ENCODE results near the gene ARL13B. TPM values are rescaled to one million over a fixed set of nuclear protein-coding genes. Genes with fewer than 3 reads are reported as not detected.
A peak's percentile ranks its signal among the peaks of the same experiment; 100 is the strongest.

ARL13B gene
- total RNA-seq, 1 donor from 2014 or later: 12.1 TPM

DNA sequence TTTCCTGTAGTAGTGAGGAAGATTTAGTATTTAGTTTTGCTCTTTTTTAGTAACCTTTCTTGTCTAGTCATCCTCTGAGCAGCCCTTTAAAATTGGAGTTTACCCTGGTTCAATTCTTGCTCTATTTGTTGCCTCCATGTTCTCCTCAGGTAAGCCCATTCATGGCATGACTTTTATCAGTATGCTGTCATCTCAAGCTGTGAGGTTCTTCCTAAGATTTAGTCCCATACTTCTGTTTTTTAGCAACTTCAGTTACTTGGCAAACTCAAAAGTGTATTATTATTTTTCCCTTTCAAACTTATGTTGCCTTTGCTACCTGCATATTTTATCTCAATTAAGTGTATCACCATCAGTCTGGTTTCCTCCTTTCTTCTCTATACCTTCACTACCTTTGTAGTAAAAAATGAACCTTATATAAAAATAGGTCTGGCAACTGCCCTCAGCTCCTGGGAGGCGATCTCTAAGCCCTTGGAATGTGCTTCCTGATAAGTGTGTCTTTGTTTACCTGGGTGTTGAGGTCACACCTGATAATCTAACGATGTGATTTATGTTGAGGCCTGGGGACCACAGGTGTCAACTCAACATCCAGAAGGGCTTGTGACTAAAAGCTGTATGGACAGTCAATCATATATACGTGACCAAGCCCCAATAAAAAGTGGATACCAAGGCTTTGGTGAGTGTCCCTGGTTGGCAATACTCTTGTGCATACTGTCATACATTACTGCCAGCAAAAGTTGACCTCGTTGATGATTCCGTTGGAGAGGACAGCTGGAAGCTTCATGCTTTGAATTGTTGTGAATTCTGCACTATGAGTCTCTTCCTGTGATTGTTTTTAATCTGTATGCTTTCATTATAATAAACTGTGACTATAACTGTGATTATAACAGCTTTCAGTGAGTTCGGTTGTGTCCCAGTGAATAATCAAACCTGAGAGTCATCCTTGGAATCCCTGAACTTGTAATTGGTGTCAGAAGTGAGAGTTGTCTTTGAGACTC lies 86.8 kb downstream of the ARL13B start:
- no peak overlapping the region for H3K4me3 Mint-ChIP-seq (ENCODE audit: unreplicated experiment)
- TF ChIP-seq, protein P1, sequence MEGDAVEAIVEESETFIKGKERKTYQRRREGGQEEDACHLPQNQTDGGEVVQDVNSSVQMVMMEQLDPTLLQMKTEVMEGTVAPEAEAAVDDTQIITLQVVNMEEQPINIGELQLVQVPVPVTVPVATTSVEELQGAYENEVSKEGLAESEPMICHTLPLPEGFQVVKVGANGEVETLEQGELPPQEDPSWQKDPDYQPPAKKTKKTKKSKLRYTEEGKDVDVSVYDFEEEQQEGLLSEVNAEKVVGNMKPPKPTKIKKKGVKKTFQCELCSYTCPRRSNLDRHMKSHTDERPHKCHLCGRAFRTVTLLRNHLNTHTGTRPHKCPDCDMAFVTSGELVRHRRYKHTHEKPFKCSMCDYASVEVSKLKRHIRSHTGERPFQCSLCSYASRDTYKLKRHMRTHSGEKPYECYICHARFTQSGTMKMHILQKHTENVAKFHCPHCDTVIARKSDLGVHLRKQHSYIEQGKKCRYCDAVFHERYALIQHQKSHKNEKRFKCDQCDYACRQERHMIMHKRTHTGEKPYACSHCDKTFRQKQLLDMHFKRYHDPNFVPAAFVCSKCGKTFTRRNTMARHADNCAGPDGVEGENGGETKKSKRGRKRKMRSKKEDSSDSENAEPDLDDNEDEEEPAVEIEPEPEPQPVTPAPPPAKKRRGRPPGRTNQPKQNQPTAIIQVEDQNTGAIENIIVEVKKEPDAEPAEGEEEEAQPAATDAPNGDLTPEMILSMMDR (IDR thresholded peaks at IDR 0.05; ENCODE audit: partially characterized antibody, unreplicated experiment): no peak
- no peak overlapping the region for H3K27ac Mint-ChIP-seq (ENCODE audit: unreplicated experiment)
- H3K9me3 Mint-ChIP-seq (ENCODE audit: unreplicated experiment): peaks cover 6% of the 10 kb centered on the region
- H3K27me3 Mint-ChIP-seq (ENCODE audit: unreplicated experiment): peaks cover 4% of the 10 kb centered on the region
- peaks cover 8% of the 10 kb centered on the region for H3K4me1 Mint-ChIP-seq (ENCODE audit: low read depth, unreplicated experiment)
- peaks cover 8% of the 10 kb centered on the region for H3K36me3 Mint-ChIP-seq (ENCODE audit: unreplicated experiment)
- DNase-seq: no peak

DNA sequence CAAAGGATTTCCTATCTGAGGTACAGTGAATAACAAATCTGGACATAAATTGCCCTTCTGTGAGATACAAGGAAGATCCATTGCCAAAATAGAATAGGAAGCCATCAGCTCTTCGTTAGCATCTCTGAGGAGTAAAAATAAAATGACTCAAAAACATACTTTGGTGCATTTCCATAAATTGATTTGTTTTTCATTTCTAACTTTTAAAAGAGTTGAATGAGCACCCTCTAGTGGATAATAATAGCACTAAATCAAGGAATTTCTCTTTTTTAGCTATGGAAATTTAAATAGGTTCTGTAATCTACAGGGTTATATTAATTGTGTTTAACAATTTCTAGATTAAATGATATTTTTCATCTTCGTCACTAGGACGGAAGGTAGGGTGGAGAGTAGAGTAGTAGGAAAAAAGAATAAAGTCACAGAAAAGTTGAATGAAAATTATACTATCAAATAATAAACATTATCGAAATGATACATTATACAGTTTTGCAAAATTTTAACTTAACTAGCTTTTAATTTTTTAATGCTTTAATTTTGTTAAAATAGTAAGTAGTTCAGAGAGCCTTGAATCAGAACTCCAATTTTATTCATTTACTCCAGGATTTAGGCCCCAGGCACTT lies 89.3 kb downstream of the ARL13B start:
- Mint-ChIP-seq H3K36me3 (ENCODE audit: unreplicated experiment) (peaks cover 8% of the 10 kb centered on the region), H3K4me3 (ENCODE audit: unreplicated experiment) (no peak overlapping the region), H3K27me3 (ENCODE audit: unreplicated experiment) (no peaks in the 10 kb centered on the region), H3K27ac (ENCODE audit: unreplicated experiment) (no peak overlapping the region), H3K9me3 (ENCODE audit: unreplicated experiment) (peaks cover 2% of the 10 kb centered on the region), H3K4me1 (ENCODE audit: low read depth, unreplicated experiment) (peaks cover 5% of the 10 kb centered on the region)
- TF ChIP-seq, protein P1 (IDR thresholded peaks at IDR 0.05; ENCODE audit: partially characterized antibody, unreplicated experiment): peak; percentile 66
- no peak for DNase-seq

DNA sequence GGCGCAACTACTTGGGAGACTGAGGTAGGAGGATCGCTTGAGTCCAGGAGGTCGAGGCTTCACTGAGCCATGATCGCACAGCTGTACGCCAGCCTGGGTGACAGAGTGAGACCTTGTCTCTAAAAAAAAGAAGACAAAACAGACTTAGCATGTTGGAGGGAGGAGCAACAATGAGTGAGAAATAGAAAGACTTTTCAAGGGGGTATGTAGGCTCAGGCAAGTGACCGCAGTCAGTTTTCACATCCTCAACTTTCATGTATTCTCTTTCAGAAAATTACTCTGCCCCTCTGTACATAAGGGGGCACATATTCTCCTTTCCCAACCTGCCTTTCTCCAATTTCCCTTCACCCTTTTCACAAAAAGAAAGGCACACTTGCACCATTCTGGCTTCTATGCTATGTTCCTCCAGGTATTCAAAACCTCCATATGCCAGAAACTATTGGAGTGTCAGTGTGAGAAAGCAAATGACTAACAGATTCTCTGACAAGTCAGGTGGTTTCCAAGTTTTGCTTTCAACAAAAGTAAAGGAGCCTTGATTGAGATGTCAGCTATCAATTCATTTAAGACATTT lies 90.5 kb downstream of the ARL13B start:
- Mint-ChIP-seq H3K9me3 (ENCODE audit: unreplicated experiment) (peaks cover 2% of the 10 kb centered on the region), H3K4me3 (ENCODE audit: unreplicated experiment) (no peak overlapping the region), H3K27ac (ENCODE audit: unreplicated experiment) (no peak overlapping the region), H3K4me1 (ENCODE audit: low read depth, unreplicated experiment) (no peaks in the 10 kb centered on the region), H3K36me3 (ENCODE audit: unreplicated experiment) (peaks cover 8% of the 10 kb centered on the region), H3K27me3 (ENCODE audit: unreplicated experiment) (no peaks in the 10 kb centered on the region)
- TF ChIP-seq, protein P1 (IDR thresholded peaks at IDR 0.05; ENCODE audit: partially characterized antibody, unreplicated experiment): no peak
- no peak for DNase-seq

DNA sequence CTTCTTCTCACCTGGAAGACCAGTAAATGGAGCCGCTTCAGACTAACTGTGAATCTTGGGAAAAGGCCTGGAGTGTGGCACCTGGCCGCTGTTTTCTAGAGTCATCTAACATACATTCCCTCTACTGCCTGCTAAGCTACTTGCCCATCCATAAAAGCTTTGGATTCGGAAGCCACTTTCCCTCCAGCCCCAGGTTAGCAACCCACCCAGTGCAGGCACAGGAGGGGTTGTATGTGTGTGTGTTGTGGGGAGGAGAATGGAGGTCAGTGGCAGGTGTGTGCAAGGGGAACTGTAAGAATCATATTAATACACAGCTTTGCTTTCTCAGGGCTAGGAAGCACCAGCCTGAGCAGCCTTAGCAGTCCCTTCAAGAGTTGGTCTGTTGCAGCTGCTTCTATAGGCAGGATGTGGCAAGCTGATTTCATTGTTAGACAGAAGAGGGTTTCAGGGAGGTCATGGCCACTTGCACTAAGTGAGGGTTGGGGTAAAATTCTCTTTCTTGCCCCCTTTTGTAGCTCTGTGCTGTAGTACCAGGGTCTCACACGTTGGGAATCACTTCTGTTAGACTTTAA lies 91.8 kb downstream of the ARL13B start:
- H3K36me3 Mint-ChIP-seq (ENCODE audit: unreplicated experiment): peaks cover 8% of the 10 kb centered on the region
- TF ChIP-seq, protein P1 (IDR thresholded peaks at IDR 0.05; ENCODE audit: partially characterized antibody, unreplicated experiment): no peak
- no peak overlapping the region for H3K27ac Mint-ChIP-seq (ENCODE audit: unreplicated experiment)
- H3K4me3 Mint-ChIP-seq (ENCODE audit: unreplicated experiment): no peak overlapping the region
- no peaks in the 10 kb centered on the region for H3K27me3 Mint-ChIP-seq (ENCODE audit: unreplicated experiment)
- peaks cover 2% of the 10 kb centered on the region for H3K9me3 Mint-ChIP-seq (ENCODE audit: unreplicated experiment)
- no peaks in the 10 kb centered on the region for H3K4me1 Mint-ChIP-seq (ENCODE audit: low read depth, unreplicated experiment)
- DNase-seq: no peak
